ENCODE measurements around the gene CASZ1.

Gene CASZ1

DNA sequence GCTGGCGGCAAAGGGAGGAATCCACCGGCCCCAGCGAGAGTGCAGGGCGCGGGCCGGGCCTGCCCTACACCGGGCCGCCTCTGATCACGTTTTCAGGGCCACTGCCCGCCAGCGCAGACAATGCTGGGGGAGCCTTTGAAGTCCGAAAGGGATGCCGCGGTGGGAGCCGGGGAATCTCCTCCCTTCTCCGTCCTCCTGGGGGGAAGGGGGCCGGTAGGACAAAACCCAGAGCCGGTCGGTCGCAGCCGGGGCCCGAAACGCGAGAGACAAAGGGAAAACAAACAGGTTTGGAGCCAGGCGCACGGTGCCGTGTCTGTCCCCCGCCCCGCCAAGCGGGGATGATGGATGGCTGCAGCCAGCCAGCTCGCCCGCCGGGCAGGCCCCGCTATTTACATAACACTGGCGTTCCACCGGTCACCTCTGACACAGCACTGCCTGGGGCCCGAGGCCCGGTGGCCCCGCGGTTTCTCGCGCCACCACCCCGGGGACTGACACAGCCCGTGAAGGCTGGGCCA is 92.0 kb downstream of the CASZ1 start:
- Histone ChIP-seq H3K27me3 (ENCODE audit: control insufficient read depth, insufficient read depth, low read length) (peaks cover 33% of the 10 kb centered on the region), H3K9me3 (ENCODE audit: control insufficient read depth, low read depth, low read length) (no peaks in the 10 kb centered on the region), H3K4me1 (ENCODE audit: control insufficient read depth, low read depth, low read length) (peaks cover 22% of the 10 kb centered on the region), H3K4me3 (ENCODE audit: low read length) (peak overlapping the region; percentile 39), H3K9ac (ENCODE audit: low read length) (peak overlapping the region; percentile 65), H3K36me3 (ENCODE audit: control insufficient read depth, low read depth, low read length) (no peaks in the 10 kb centered on the region), H3K27ac (ENCODE audit: low read length) (peak overlapping the region; percentile 57)

DNA sequence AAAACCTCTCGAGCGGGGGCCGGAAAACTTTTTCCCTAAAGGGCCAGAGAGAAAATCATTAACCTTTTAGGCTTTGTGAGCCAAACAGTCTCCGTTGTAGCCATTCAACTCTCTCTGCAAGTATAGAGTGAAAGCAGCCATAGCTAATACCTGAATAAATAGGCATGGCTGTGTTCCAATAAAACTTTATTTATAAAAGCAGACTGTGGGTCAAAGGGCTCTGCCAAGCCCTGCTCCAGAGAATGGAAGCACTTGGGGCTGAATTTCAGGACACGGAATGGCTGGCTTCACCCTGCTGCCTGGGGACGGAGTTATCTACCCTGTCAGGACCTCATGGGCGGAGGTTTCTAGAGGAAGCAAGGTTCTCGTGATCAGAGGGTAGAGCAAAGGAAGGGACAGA is 92.7 kb downstream of the CASZ1 start:
- H3K9me3 ChIP-seq (ENCODE audit: control insufficient read depth, low read depth, low read length), result no peaks in the 10 kb centered on the region
- H3K36me3 ChIP-seq (ENCODE audit: control insufficient read depth, low read depth, low read length), result no peaks in the 10 kb centered on the region
- peaks cover 33% of the 10 kb centered on the region for H3K27me3 ChIP-seq (ENCODE audit: control insufficient read depth, insufficient read depth, low read length)
- peak overlapping the region; percentile 65 for H3K9ac ChIP-seq (ENCODE audit: low read length)
- peak overlapping the region; percentile 39 for H3K4me3 ChIP-seq (ENCODE audit: low read length)
- peaks cover 17% of the 10 kb centered on the region for H3K4me1 ChIP-seq (ENCODE audit: control insufficient read depth, low read depth, low read length)
- peak overlapping the region; percentile 57 for H3K27ac ChIP-seq (ENCODE audit: low read length)

DNA sequence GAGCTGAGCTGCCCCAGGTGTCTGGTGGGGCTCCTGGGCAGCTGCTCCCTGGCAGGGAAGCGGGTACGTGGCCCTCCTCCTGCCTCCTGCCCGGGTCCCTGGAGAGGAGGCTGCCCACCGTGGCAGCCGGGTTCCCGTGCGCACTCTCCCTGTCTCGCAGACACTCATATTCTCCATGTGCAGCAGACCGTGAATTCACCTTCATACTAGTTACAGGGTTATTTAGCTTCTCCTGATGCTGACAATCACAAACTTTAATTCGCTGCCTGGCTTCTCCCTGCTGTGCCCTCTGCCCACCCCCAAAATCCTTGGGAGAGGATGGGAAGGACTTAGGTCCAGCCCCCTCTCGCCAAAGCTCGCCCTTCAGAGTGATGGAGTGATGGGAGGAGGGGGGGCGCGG is 95.3 kb downstream of the CASZ1 start:
- Histone ChIP-seq H3K36me3 (ENCODE audit: control insufficient read depth, low read depth, low read length) (no peaks in the 10 kb centered on the region), H3K27me3 (ENCODE audit: control insufficient read depth, insufficient read depth, low read length) (peaks cover 29% of the 10 kb centered on the region), H3K27ac (ENCODE audit: low read length) (no peak overlapping the region), H3K4me3 (ENCODE audit: low read length) (no peak overlapping the region), H3K9ac (ENCODE audit: low read length) (no peak overlapping the region), H3K4me1 (ENCODE audit: control insufficient read depth, low read depth, low read length) (peaks cover 17% of the 10 kb centered on the region), H3K9me3 (ENCODE audit: control insufficient read depth, low read depth, low read length) (no peaks in the 10 kb centered on the region)

DNA sequence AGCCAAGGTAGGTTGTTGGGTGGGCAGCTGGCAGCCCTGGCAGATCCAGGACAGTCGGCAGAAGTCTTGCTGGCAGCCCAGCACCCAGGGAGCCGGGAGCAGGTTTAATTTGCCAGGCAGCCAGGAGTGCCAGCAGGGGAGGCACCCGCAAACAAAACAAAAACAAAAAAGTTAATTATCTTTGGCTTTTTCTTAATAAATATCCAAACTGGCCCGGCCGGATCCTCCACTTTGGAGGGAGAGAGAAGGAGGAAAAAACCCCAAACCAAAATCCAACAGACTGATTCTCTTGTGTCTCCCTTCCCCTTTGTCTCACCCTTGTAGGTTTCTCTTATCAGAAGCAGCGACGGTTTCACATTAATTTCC is 97.0 kb downstream of the CASZ1 start:
- Histone ChIP-seq H3K4me3 (ENCODE audit: low read length) (no peak overlapping the region), H3K4me1 (ENCODE audit: control insufficient read depth, low read depth, low read length) (peaks cover 7% of the 10 kb centered on the region), H3K36me3 (ENCODE audit: control insufficient read depth, low read depth, low read length) (no peaks in the 10 kb centered on the region), H3K9ac (ENCODE audit: low read length) (no peak overlapping the region), H3K27ac (ENCODE audit: low read length) (no peak overlapping the region), H3K9me3 (ENCODE audit: control insufficient read depth, low read depth, low read length) (no peaks in the 10 kb centered on the region), H3K27me3 (ENCODE audit: control insufficient read depth, insufficient read depth, low read length) (peaks cover 26% of the 10 kb centered on the region)

DNA sequence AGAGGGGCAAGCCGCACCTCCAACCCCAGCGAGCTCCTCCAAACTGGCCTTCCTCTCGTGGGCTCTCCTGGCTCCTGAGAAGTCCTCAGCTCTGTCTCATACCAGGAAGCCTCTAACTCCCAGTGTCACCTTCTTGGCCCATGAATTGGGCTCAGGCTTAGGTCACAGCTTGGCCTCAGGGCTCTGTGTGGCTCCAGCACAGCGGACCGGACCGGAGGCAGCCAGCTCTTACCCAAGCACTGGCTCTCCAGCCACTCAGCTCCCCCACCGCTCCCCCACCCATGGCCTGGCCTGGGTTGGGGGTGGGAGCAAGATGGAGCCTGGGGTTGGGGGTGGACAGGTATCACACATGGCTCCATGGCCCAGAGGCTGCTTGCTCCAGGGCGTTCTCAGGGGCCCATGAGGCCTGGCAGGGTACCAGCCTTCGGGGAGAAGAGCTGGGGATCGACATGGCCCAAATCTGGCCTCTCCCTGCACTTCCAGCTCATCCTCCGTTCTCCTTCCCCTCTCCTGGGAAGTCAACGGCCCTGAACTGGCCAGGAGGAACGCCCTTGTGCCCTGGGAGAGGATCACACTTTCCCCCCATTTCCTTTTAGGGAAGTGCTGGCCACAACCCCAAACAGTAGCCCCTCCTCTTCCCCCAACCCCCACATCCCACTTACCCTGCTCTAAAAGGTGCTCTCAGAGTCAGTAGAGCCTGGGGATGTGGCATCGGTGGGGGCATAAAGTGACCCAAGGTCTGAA is 97.5 kb downstream of the CASZ1 start:
- H3K27ac ChIP-seq (ENCODE audit: low read length), result no peak overlapping the region
- no peaks in the 10 kb centered on the region for H3K36me3 ChIP-seq (ENCODE audit: control insufficient read depth, low read depth, low read length)
- no peak overlapping the region for H3K4me3 ChIP-seq (ENCODE audit: low read length)
- H3K4me1 ChIP-seq (ENCODE audit: control insufficient read depth, low read depth, low read length), result peaks cover 4% of the 10 kb centered on the region
- no peak overlapping the region for H3K9ac ChIP-seq (ENCODE audit: low read length)
- peaks cover 24% of the 10 kb centered on the region for H3K27me3 ChIP-seq (ENCODE audit: control insufficient read depth, insufficient read depth, low read length)
- H3K9me3 ChIP-seq (ENCODE audit: control insufficient read depth, low read depth, low read length), result no peaks in the 10 kb centered on the region

DNA sequence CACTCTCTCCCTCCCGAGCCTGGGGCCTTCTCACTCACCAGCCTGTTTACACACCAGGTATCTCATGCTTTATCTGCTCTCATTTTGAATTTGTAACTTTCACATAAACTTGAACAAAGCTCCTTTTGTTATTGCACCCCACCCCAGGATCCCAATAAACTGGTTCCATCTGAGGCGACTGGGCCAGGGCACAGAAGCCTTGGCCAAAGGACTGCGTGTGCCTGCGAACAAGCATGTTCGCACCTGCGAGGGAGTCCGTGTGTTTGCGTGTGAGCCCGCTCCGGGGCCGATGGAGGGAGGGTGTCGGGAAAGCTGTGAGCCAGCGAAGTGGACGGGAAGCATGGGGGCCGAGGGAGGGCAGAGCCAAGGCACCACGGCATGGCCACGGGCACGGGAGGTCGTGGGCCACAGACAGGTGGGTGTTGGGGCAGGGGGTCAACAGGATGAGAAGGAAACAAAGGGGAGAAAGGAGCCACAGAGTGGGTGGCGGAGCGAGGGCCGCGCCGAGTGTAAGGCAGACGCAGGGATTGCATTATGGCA is 98.8 kb downstream of the CASZ1 start:
- Histone ChIP-seq H3K9me3 (ENCODE audit: control insufficient read depth, low read depth, low read length) (no peaks in the 10 kb centered on the region), H3K9ac (ENCODE audit: low read length) (no peak overlapping the region), H3K4me1 (ENCODE audit: control insufficient read depth, low read depth, low read length) (no peaks in the 10 kb centered on the region), H3K27me3 (ENCODE audit: control insufficient read depth, insufficient read depth, low read length) (peaks cover 24% of the 10 kb centered on the region), H3K27ac (ENCODE audit: low read length) (no peak overlapping the region), H3K4me3 (ENCODE audit: low read length) (no peak overlapping the region), H3K36me3 (ENCODE audit: control insufficient read depth, low read depth, low read length) (no peaks in the 10 kb centered on the region)

DNA sequence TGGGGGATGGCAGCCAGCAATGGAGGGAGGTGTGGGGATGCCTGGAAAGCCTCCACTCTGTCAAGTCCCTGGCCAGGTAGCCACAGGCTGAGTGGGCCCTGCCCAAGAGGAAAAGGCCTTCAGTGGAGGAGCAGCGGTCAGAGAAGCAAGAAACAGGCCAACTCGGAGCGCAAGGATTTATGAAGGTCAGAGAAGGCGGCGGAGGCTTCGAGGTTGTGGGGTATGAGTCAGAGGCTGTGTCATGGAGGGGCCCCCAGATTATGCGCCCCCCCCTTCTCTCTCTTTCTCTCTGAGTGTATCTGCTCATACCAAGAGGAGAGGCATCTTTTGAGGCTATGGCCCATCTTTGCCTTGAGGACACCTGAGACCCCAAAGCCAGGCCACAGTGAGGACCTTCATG is 99.5 kb downstream of the CASZ1 start:
- Histone ChIP-seq H3K27ac (ENCODE audit: low read length) (no peak overlapping the region), H3K9me3 (ENCODE audit: control insufficient read depth, low read depth, low read length) (no peaks in the 10 kb centered on the region), H3K4me3 (ENCODE audit: low read length) (no peak overlapping the region), H3K9ac (ENCODE audit: low read length) (no peak overlapping the region), H3K4me1 (ENCODE audit: control insufficient read depth, low read depth, low read length) (no peaks in the 10 kb centered on the region), H3K27me3 (ENCODE audit: control insufficient read depth, insufficient read depth, low read length) (peaks cover 26% of the 10 kb centered on the region), H3K36me3 (ENCODE audit: control insufficient read depth, low read depth, low read length) (no peaks in the 10 kb centered on the region)

DNA sequence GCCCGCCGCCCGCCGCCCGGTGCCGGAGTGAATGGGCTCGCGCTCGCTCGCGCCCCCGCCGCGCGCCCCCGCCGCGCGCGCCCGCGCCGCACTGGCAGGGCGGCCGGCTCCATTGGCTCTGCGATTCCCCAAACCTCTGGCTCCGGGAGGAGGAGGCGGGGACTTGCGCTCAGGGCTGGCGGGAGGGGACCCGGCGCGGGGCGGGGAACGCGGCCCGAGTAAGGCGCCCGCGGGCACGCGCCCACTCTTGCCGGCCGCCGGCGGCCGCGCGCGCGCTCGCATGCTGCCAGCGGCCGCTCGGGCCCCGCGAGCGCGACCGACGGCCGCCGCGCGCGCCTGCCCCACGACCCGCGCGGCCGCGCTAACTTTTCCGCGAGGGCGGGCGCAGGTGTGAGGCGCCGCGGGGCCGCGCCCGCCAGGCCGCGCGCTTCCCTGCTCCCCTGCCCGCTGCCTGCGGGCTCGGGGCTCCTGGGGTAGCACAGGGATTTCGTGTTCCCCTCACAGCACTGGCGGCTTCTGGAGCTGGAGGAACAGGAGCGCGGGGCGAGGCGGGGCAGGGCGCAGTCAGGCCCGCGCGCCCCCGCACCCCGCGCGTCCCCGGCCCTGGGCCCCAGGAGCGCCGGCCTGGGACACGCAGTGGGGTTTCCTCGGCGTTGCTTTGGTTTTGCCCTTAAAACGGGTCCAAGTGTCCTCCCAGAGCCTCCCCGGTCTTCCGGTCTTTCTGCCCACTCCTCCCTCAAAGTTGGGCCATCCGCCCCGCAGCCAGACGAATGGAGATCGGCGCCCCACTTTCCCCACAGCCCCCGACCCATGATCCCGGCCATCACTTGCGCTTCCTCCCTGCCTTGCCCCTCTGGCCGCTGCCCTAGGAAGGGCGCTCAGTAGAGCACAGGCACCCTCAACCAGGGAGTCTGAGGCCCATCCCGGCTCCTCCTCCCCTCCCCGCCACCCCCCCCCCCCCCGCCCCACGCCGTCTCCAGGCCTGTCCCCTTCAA is 101.5 kb downstream of the CASZ1 start:
- H3K4me3 ChIP-seq (ENCODE audit: low read length), result peak overlapping the region; percentile 52
- no peak overlapping the region for H3K9ac ChIP-seq (ENCODE audit: low read length)
- H3K27me3 ChIP-seq (ENCODE audit: control insufficient read depth, insufficient read depth, low read length), result peaks cover 26% of the 10 kb centered on the region
- no peaks in the 10 kb centered on the region for H3K9me3 ChIP-seq (ENCODE audit: control insufficient read depth, low read depth, low read length)
- H3K36me3 ChIP-seq (ENCODE audit: control insufficient read depth, low read depth, low read length), result no peaks in the 10 kb centered on the region
- H3K27ac ChIP-seq (ENCODE audit: low read length), result no peak overlapping the region
- no peaks in the 10 kb centered on the region for H3K4me1 ChIP-seq (ENCODE audit: control insufficient read depth, low read depth, low read length)

DNA sequence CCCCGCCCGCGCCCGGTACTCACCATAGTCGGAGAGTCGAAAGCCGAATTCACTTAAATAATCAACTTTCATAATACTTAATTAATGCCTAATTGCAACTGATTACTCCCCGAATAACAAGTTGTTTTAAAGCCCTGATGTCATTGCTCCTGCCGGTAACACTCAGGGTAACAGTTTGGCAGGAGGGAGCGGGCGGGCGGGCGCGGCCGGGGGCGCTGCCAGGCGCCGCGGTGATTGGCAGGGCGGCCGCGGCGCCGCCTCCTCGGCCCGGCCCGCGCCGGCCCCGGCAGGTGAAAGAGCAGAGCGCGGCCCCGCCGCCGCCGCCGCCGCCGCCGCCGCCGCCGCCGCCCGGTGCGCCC is 102.2 kb downstream of the CASZ1 start:
- Histone ChIP-seq H3K27me3 (ENCODE audit: control insufficient read depth, insufficient read depth, low read length) (peaks cover 26% of the 10 kb centered on the region), H3K9me3 (ENCODE audit: control insufficient read depth, low read depth, low read length) (no peaks in the 10 kb centered on the region), H3K4me1 (ENCODE audit: control insufficient read depth, low read depth, low read length) (no peaks in the 10 kb centered on the region), H3K4me3 (ENCODE audit: low read length) (peak overlapping the region; percentile 58), H3K27ac (ENCODE audit: low read length) (no peak overlapping the region), H3K36me3 (ENCODE audit: control insufficient read depth, low read depth, low read length) (no peaks in the 10 kb centered on the region), H3K9ac (ENCODE audit: low read length) (no peak overlapping the region)

DNA sequence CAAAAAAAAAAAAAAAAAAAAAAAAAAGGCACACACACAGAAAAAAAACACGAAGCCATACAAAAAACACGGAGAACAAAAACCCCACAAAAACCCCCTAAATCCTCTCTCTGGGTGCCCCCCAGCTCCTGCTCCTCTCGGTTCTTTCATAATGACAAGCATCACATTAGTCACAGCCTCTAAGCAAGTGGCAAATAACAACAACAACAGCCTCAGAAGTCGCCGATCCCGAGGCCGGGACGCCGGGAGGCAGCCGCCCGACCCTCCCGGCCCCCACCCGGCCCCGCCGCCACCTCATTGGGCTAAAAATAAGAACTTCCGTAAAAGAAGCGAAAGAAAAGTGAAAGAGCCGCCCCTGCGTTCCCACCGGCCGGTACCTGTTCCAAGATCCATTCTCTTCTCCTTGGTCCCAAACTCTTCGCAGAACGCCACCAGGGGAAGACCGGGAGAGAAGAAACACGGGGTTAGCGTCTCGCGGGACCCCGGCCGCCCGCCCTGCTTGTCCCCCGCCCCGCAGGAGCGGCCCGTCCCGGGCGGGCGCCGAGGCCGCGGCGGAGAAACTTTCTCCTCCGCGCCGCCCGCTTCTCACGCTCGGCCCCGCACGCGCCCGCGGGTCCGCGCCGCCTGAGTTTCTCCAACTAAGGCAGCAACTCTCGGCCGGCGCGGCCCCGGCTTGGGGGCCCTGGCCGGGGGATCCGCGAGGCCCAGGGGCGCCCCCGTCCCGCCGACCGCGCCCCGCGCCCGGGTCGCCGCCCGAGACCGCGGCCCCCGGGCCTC is 102.8 kb downstream of the CASZ1 start:
- H3K27me3 ChIP-seq (ENCODE audit: control insufficient read depth, insufficient read depth, low read length), result peaks cover 26% of the 10 kb centered on the region
- no peaks in the 10 kb centered on the region for H3K4me1 ChIP-seq (ENCODE audit: control insufficient read depth, low read depth, low read length)
- no peak overlapping the region for H3K27ac ChIP-seq (ENCODE audit: low read length)
- H3K36me3 ChIP-seq (ENCODE audit: control insufficient read depth, low read depth, low read length), result no peaks in the 10 kb centered on the region
- no peak overlapping the region for H3K9ac ChIP-seq (ENCODE audit: low read length)
- no peaks in the 10 kb centered on the region for H3K9me3 ChIP-seq (ENCODE audit: control insufficient read depth, low read depth, low read length)
- H3K4me3 ChIP-seq (ENCODE audit: low read length), result peak overlapping the region; percentile 58

DNA sequence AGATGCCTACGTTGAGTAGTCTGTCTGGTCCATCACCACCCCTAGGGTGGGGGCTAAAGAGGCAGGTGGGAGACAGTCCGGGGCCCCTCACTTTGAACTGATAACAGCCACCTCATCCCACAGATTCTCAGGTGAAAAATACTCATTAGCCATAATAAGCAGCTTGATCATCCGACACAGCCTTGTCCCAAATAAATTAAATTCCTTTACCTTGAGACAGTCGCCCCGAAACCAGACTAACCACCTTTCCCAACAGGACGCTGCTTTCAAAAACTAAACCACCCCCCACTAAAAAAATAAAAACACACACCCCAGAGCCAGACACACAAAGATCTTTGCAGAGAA is 103.3 kb downstream of the CASZ1 start:
- H3K4me1 ChIP-seq (ENCODE audit: control insufficient read depth, low read depth, low read length), result no peaks in the 10 kb centered on the region
- no peaks in the 10 kb centered on the region for H3K36me3 ChIP-seq (ENCODE audit: control insufficient read depth, low read depth, low read length)
- H3K4me3 ChIP-seq (ENCODE audit: low read length), result peak overlapping the region; percentile 58
- no peaks in the 10 kb centered on the region for H3K9me3 ChIP-seq (ENCODE audit: control insufficient read depth, low read depth, low read length)
- no peak overlapping the region for H3K27ac ChIP-seq (ENCODE audit: low read length)
- H3K27me3 ChIP-seq (ENCODE audit: control insufficient read depth, insufficient read depth, low read length), result peaks cover 26% of the 10 kb centered on the region
- H3K9ac ChIP-seq (ENCODE audit: low read length), result no peak overlapping the region

All from iPS-18a (cell line).